Measurements from ENCODE around the gene CYP39A1. TPM values are rescaled to one million over a fixed set of nuclear protein-coding genes. Genes with fewer than 3 reads are reported as not detected.

Gene CYP39A1
- total and polyA plus RNA-seq, 9 of the 15 experiments (the other 6 are each of a cell fraction or from before 2014, with no cell fraction given), result not detected

DNA sequence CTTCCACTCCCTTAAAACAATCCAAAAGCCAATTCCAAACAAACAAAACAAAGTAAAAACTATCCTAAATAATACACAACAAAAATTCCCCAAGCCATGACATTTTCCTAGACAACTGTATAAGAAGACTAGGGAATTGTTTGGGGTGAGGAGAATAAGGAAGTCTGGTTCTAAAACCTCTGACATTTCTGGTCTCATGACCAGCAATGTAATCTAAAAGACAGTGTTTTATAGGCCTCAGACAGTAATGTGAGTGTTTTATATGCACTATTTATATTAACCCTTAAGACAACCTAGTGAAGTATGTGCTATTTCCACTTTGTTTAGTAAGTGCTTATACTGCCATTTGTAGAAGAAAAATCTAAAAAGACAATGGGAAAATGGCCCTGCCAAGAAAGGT, 148.4 kb downstream of the CYP39A1 start:
- ChIA-PET POLR2A (no interaction called here), CTCF (ENCODE audit: low intra/inter-chr PET ratio) (no interaction called here)
- FAIRE-seq, result no peak
- intact Hi-C loops (cut with micrococcal nuclease), result no loop called here
- no peak for ATAC-seq
- H3K9ac ChIP-seq (ENCODE audit: insufficient read depth in 1 of 2, low read depth in 2 of 2, low read length in 2 of 2), result no peak overlapping the region
- H3K27me3 ChIP-seq (ENCODE audit: control insufficient read depth in 2 of 2, insufficient read depth in 2 of 2, low read length in 2 of 2), result no peaks in the 10 kb centered on the region
- BruUV-seq (replicated peaks), result no TSS peak
- H3K9me1 ChIP-seq (ENCODE audit: control insufficient read depth, insufficient read depth, low read length), result no peaks in the 10 kb centered on the region
- H4K20me1 ChIP-seq (replicated peaks; ENCODE audit: control insufficient read depth, insufficient read depth, low read length), result no peaks in the 10 kb centered on the region
- H3K79me2 ChIP-seq (ENCODE audit: control insufficient read depth, insufficient read depth, low read length), result no peaks in the 10 kb centered on the region
- no peak overlapping the region for H2AFZ ChIP-seq (ENCODE audit: low read depth, low read length)
- H3K4me2 ChIP-seq (ENCODE audit: insufficient read depth, low read length), result no peak overlapping the region
- no peak for DNase-seq (ENCODE audit: extremely low read depth in 1 of 4, low spot score in 3 of 4)
- in situ Hi-C loops (cut with MboI), result no loop called here
- H3K36me3 ChIP-seq (ENCODE audit: control insufficient read depth, insufficient read depth, low read length), result no peaks in the 10 kb centered on the region
- TF ChIP-seq ZNF561 (CRISPR knock-in tag; conservative IDR thresholded peaks at IDR 0.05), result no peak
- TF ChIP-seq BRD4 (IDR thresholded peaks at IDR 0.05), result no peak
- TF ChIP-seq ZNF717 (CRISPR knock-in tag; IDR thresholded peaks at IDR 0.05), result no peak
- TF ChIP-seq KAT8 (IDR thresholded peaks at IDR 0.05; ENCODE audit: low read depth), result no peak
- TF ChIP-seq HMG20B (CRISPR knock-in tag; IDR thresholded peaks at IDR 0.05), result no peak
- no peak for TF ChIP-seq ATF1 (CRISPR knock-in tag; IDR thresholded peaks at IDR 0.05)
- TF ChIP-seq ATF1 (tag; IDR thresholded peaks at IDR 0.05), result no peak
- TF ChIP-seq U2AF2 (optimal IDR thresholded peaks at IDR 0.05; ENCODE audit: low read depth, low read length), result no peak
- TF ChIP-seq ZBTB17 (CRISPR knock-in tag; IDR thresholded peaks at IDR 0.05), result no peak
- no peak for TF ChIP-seq EGR1 (conservative IDR thresholded peaks at IDR 0.05)
- H3K4me3 ChIP-seq, result no peak overlapping the region
- no peaks in the 10 kb centered on the region for H3K9me3 ChIP-seq (replicated peaks; ENCODE audit: control insufficient read depth, insufficient read depth, low read depth, low read length)
- no peak overlapping the region for H3K27ac ChIP-seq (ENCODE audit: extremely low read depth, low read depth, low read length)
- H3K4me1 ChIP-seq (replicated peaks in 1 of 2; ENCODE audit: control insufficient read depth in 2 of 2, insufficient read depth in 2 of 2, low read length in 2 of 2), result no peaks in the 10 kb centered on the region

Measured in K562 (cell line).